HUES64 (cell line): ENCODE measurements around the gene NUS1.
"Not testable (repeated sequence)": the region's sequence is repeated elsewhere in the genome, so short reads cannot be mapped to it uniquely, and the experiment has no call there.

ENCODE experiments used
- H3K27ac ChIP-seq: 2 replicates; pipeline ENCODE4 v1.7.0; 2013; ENCODE audit warnings: low read depth, low read length, inconsistent platforms
- H3K27me3 ChIP-seq: 2 replicates; pipeline ENCODE4 v1.6.1; 2013; ENCODE audit warnings: mild to moderate bottlenecking, low read length; ENCODE audit not compliant: insufficient read depth
- H3K36me3 ChIP-seq: 2 replicates; pipeline ENCODE4 v1.6.1; 2013; ENCODE audit warnings: mild to moderate bottlenecking, low read length; ENCODE audit not compliant: insufficient read depth
- H3K4me1 ChIP-seq: 2 replicates; pipeline ENCODE4 v1.6.1; 2013; ENCODE audit warnings: mild to moderate bottlenecking, low read length, moderate library complexity; ENCODE audit not compliant: insufficient read depth
- H3K4me3 ChIP-seq: 2 replicates; pipeline ENCODE4 v1.5.1; 2013; ENCODE audit warnings: mild to moderate bottlenecking, low read length, moderate library complexity
- H3K9ac ChIP-seq: 2 replicates; pipeline ENCODE4 v1.6.1; 2013; ENCODE audit warnings: mild to moderate bottlenecking, low read depth, low read length
- H3K9me3 ChIP-seq: 2 replicates; pipeline ENCODE4 v1.6.1; 2013; ENCODE audit warnings: low read depth, low read length; ENCODE audit not compliant: insufficient read depth
- WGBS: fragments of 150-250, 120-280 bp; methylation state at CpG from one replicate; pipeline ENCODE4 v1.1.7; 2013; ENCODE audit warnings: missing lambda C conversion rate; 5-methylcytosine and 5-hydroxymethylcytosine counted together

The NUS1 gene

DNA sequence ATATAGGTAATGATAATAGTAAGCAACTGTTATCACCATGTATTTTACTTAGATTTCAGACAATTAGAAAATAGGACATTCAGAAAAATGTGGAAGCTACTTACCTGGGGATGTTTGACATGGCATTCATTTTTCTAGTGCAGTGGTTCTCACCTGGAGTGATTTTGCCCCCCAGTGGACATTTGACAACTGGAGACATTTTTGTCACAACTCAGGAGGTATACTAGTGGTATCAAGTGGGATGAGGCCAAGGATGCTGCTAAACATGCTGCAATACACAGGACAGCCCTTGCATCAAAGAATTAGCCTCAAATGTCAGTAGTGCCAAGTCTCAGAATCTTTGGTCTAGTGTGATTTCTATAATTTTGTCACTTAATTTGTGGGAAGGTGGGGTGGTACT is 36.1 kb downstream of the NUS1 start:
- H3K9ac ChIP-seq, result no peak overlapping the region
- peaks cover 7% of the 10 kb centered on the region for H3K36me3 ChIP-seq
- H3K4me3 ChIP-seq, result no peak overlapping the region
- no peaks in the 10 kb centered on the region for H3K9me3 ChIP-seq
- H3K27ac ChIP-seq, result no peak overlapping the region
- H3K4me1 ChIP-seq, result no peaks in the 10 kb centered on the region
- H3K27me3 ChIP-seq, result no peaks in the 10 kb centered on the region

GRCh38 chr6:117718895-117719294 is 43.6 kb downstream of the NUS1 start:
- Histone ChIP-seq H3K9me3 (peaks cover 18% of the 10 kb centered on the region), H3K4me3 (no peak overlapping the region), H3K36me3 (no peaks in the 10 kb centered on the region), H3K27ac (no peak overlapping the region), H3K27me3 (no peaks in the 10 kb centered on the region), H3K9ac (no peak overlapping the region), H3K4me1 (no peaks in the 10 kb centered on the region)

- not testable (repeated sequence) for H3K4me3 ChIP-seq, H3K4me1 ChIP-seq, H3K9ac ChIP-seq, H3K27me3 ChIP-seq, H3K36me3 ChIP-seq, H3K27ac ChIP-seq
- peaks cover 18% of the 10 kb centered on the region for H3K9me3 ChIP-seq
- WGBS, result 95% methylated on average over 12 of the region's 12 CpGs
These were observed 46.3 kb downstream of the NUS1 start for GRCh38 chr6:117721520-117721919.

GRCh38 chr6:117728626-117729025 is 53.4 kb downstream of the NUS1 start:
- Histone ChIP-seq H3K4me1 (no peaks in the 10 kb centered on the region), H3K9me3 (no peaks in the 10 kb centered on the region), H3K27me3 (no peaks in the 10 kb centered on the region), H3K36me3 (no peaks in the 10 kb centered on the region), H3K4me3 (no peak overlapping the region), H3K9ac (no peak overlapping the region), H3K27ac (no peak overlapping the region)
- 93% methylated on average over 1 of the region's 1 CpG for WGBS

DNA sequence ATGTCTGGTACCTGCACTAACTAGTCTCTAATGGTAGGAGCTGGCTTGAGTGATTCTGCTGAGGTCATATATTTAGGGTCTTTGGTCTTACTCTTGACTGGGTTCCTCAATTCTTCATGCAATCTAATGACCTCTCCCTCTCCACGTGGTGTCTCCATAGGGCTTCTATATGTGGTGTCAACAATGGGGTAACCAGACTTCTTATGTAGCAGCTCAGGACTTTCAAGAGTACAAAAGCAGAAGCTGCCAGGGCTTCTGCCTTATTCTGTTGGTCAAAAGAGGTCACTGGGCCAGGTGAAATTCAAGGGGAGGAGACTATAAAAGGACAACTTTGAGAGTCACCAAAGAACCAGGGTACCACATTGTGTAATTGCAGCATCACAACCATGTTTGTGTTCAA is 54.3 kb downstream of the NUS1 start:
- 88% methylated on average over 1 of the region's 1 CpG for WGBS
- Histone ChIP-seq H3K4me1 (no peaks in the 10 kb centered on the region), H3K27me3 (no peaks in the 10 kb centered on the region), H3K9me3 (no peaks in the 10 kb centered on the region), H3K4me3 (no peak overlapping the region), H3K36me3 (no peaks in the 10 kb centered on the region), H3K27ac (no peak overlapping the region), H3K9ac (no peak overlapping the region)

GRCh38 chr6:117733341-117733740 is 58.1 kb downstream of the NUS1 start:
- no peaks in the 10 kb centered on the region for H3K9me3 ChIP-seq
- no peak overlapping the region for H3K4me3 ChIP-seq
- no CpG with 5 or more reads among the region's 1 CpG for WGBS
- no peak overlapping the region for H3K27ac ChIP-seq
- H3K9ac ChIP-seq, result no peak overlapping the region
- H3K4me1 ChIP-seq, result no peaks in the 10 kb centered on the region
- no peaks in the 10 kb centered on the region for H3K27me3 ChIP-seq
- no peaks in the 10 kb centered on the region for H3K36me3 ChIP-seq

- H3K27ac ChIP-seq, result no peak overlapping the region
These were observed 64.6 kb downstream of the NUS1 start for GRCh38 chr6:117739869-117740268.

GRCh38 chr6:117740605-117741004 is 65.3 kb downstream of the NUS1 start:
- no peak overlapping the region for H3K27ac ChIP-seq
- H3K9me3 ChIP-seq, result 0 out of 2 replicates have a peak, but pooled peaks cover 5% of the 10 kb centered on the region
- no peak overlapping the region for H3K9ac ChIP-seq
- no peak overlapping the region for H3K4me3 ChIP-seq
- WGBS, result 38% methylated on average over 2 of the region's 2 CpGs
- H3K36me3 ChIP-seq, result no peaks in the 10 kb centered on the region
- no peaks in the 10 kb centered on the region for H3K27me3 ChIP-seq
- H3K4me1 ChIP-seq, result no peaks in the 10 kb centered on the region

More at GRCh38 chr6:117739869-117740268, 64.6 kb downstream of the NUS1 start:
- no peak overlapping the region for H3K4me3 ChIP-seq
- H3K27me3 ChIP-seq, result no peaks in the 10 kb centered on the region
- 51% methylated on average over 4 of the region's 4 CpGs for WGBS
- H3K36me3 ChIP-seq, result no peaks in the 10 kb centered on the region
- no peaks in the 10 kb centered on the region for H3K4me1 ChIP-seq
- no peak overlapping the region for H3K9ac ChIP-seq
- 0 out of 2 replicates have a peak, but pooled peaks cover 5% of the 10 kb centered on the region for H3K9me3 ChIP-seq

DNA sequence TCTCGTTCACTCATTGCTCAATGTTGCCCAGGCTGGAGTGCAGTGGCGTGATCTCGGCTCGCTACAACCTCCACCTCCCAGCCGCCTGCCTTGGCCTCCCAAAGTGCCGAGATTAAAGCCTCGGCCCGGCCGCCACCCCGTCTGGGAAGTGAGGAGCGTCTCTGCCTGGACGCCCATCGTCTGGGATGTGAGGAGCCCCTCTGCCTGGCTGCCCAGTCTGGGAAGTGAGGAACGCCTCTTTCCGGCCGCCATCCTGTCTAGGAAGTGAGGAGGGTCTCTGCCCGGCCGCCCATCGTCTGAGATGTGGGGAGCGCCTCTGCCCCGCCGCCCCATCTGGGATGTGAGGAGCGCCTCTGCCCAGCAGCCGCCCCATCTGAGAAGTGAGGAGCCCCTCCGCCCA is 75.4 kb downstream of the NUS1 start:
- WGBS, result 90% methylated on average over 25 of the region's 25 CpGs
- H3K27me3 ChIP-seq, H3K36me3 ChIP-seq: not testable (repeated sequence)

More for the DNA sequence above, 75.4 kb downstream of the NUS1 start:
- not testable (repeated sequence) for H3K4me1 ChIP-seq, H3K9ac ChIP-seq, H3K27ac ChIP-seq, H3K9me3 ChIP-seq, H3K4me3 ChIP-seq
